Coronary artery (tissue), 2 donors: Measurements from ENCODE around the gene GLRX.

Experiments
- DNase-seq: peaks from one replicate; pipeline ENCODE4 v3.0.0-alpha.2; 2017; ENCODE audit warnings: low spot score
- H3K27ac ChIP-seq, 2 donors: fragments of 200-600 bp; sonication (generic); one replicate each; pipeline ENCODE4 v1.5.1; 2016 to 2019
- H3K4me3 ChIP-seq: fragments of 200-600 bp; sonication (generic); 2 replicates; pipeline ENCODE4 v1.5.1; 2016; ENCODE audit warnings: mild to moderate bottlenecking, moderate library complexity
- CTCF ChIP-seq: fragments of 200-600 bp; sonication (generic); IDR thresholded peaks from one replicate; pipeline ENCODE4 v1.5.1; 2019; ENCODE audit warnings: antibody characterized with exemption

GLRX gene

GRCh38 chr5:95779611-95780010 is 42.9 kb downstream of the GLRX start:
- H3K4me3 ChIP-seq: no peak overlapping the region
- peak overlapping the region; percentile 6 to 50 for H3K27ac ChIP-seq
- DNase-seq: no peak
- no peak for TF ChIP-seq CTCF

GRCh38 chr5:95778713-95779436 is 43.7 kb downstream of the GLRX start:
- no peak overlapping the region for H3K4me3 ChIP-seq
- peak overlapping the region; percentile 6 to 50 for H3K27ac ChIP-seq
- no peak for DNase-seq
- TF ChIP-seq CTCF: no peak

- no peak for TF ChIP-seq CTCF
- H3K27ac ChIP-seq: no peak overlapping the region
- no peak for DNase-seq
- H3K4me3 ChIP-seq: no peak overlapping the region
Observed at GRCh38 chr5:95777441-95777840, 45.1 kb downstream of the GLRX start.

- peak overlapping the region in 1 of 2 donors; percentile 26 for H3K27ac ChIP-seq
- no peak for DNase-seq
- TF ChIP-seq CTCF: no peak
- no peak overlapping the region for H3K4me3 ChIP-seq
Observed at GRCh38 chr5:95773335-95774059, 49.0 kb downstream of the GLRX start.

- no peak for TF ChIP-seq CTCF
- Histone ChIP-seq H3K4me3 (no peak overlapping the region), H3K27ac (no peak overlapping the region)
- DNase-seq: no peak
Observed at GRCh38 chr5:95771892-95772291, 50.6 kb downstream of the GLRX start.

GRCh38 chr5:95770830-95771708 is 51.5 kb downstream of the GLRX start:
- H3K27ac ChIP-seq: no peak overlapping the region
- TF ChIP-seq CTCF: no peak
- H3K4me3 ChIP-seq: no peak overlapping the region
- no peak for DNase-seq
